D721Med (cell line): Measurements from ENCODE around the gene MAN1A1.

Source experiments
- DNase-seq: peaks from one replicate; pipeline ENCODE4 v3.0.0; 2011; ENCODE audit warnings: low spot score; ENCODE audit not compliant: insufficient read length
- FAIRE-seq: peaks from 2 replicates; lab custom pipeline; 2011; peaks lifted over from hg19 to GRCh38; lab: Jason Lieb, UNC
- CTCF ChIP-seq: IDR thresholded peaks from 2 replicates; pipeline ENCODE4 v1.5.1; 2012; ENCODE audit warnings: mild to moderate bottlenecking, control low read depth; ENCODE audit not compliant: insufficient read depth; ENCODE audit errors: missing control alignments

MAN1A1 gene

GRCh38 chr6:119230160-119230559 lies 119.4 kb downstream of the MAN1A1 start:
- no peak for TF ChIP-seq CTCF
- DNase-seq (no peak), FAIRE-seq (no peak)

DNA sequence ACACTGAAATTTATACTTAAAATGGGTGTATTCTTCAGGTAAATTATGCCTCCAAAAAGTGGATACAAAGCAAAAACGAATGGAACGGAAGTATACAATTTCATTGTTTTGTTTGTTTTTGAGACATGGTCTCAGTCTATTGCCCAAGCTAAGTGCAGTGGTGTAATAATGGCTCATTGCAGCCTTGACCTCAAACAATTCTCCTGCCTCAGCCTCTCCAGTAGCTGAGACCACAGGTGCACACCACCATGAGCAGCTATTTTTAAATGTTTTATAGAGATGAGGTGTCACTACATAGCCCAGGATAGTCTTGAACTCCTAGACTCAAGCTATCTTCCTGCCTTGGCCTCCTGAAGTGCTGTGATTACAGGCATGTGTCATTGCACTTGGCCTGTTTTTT lies 122.2 kb downstream of the MAN1A1 start:
- DNase-seq (no peak), FAIRE-seq (no peak)
- no peak for TF ChIP-seq CTCF

DNA sequence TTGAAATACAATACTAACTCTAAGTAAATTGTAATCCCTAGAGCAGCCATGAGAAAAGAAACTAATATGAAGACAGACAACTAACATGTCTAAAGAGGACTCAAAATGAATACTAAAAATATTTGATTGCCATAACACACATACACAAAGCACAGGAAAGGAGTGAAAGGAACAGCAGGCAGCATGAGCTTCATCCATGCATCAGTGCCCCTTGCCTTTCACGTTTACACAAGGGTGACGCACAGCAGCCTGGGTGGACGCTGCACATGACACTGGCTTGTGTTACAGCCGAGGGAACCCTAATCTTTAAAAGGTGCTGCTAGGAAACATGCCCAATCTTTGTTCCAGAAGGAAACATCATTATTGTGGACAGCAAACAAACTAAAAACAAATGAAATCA lies 123.5 kb downstream of the MAN1A1 start:
- no peak for TF ChIP-seq CTCF
- FAIRE-seq (no peak), DNase-seq (no peak)

GRCh38 chr6:119224095-119224701 lies 125.4 kb downstream of the MAN1A1 start:
- FAIRE-seq (no peak), DNase-seq (no peak)

DNA sequence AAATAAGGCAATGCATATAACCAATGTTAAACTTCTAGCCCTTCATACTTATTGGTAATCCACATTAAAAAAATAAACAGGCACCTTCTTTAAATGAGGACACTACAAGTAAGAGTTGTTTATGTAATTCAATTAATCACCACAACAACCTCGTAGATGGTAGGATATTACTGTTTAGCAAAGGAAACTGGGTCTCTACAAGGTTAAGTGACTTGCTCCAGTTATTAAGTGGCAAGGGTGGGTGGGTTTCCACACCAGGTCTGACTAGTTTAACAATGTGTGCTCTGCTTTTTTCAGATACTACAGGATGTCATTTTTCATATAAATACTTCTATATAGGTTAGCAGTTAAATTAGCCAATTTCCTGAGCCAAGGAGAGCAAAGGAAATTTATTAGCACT lies 129.1 kb downstream of the MAN1A1 start:
- no peak for DNase-seq
- FAIRE-seq = no peak
- no peak for TF ChIP-seq CTCF

More at GRCh38 chr6:119224095-119224701, 125.4 kb downstream of the MAN1A1 start:
- no peak for TF ChIP-seq CTCF

DNA sequence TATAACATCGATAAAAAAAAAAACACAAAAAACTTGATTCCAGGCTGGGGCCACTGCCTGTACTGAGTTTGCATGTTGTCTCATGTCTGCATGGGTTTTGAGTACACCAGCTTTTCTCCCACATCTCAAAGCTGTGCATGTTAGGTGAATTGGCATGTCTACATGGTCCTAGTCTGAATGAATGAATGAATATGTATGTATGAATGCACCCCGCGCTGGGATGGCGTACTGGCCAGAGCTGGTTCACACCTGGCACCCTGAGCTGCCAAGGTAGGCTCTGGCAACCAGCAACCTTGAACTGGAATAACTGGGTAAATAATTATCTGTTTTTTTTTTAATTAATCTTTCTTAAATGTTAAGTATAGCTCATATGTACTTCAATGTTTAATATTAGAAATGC lies 131.0 kb downstream of the MAN1A1 start:
- no peak for TF ChIP-seq CTCF
- DNase-seq = no peak
- FAIRE-seq = no peak

DNA sequence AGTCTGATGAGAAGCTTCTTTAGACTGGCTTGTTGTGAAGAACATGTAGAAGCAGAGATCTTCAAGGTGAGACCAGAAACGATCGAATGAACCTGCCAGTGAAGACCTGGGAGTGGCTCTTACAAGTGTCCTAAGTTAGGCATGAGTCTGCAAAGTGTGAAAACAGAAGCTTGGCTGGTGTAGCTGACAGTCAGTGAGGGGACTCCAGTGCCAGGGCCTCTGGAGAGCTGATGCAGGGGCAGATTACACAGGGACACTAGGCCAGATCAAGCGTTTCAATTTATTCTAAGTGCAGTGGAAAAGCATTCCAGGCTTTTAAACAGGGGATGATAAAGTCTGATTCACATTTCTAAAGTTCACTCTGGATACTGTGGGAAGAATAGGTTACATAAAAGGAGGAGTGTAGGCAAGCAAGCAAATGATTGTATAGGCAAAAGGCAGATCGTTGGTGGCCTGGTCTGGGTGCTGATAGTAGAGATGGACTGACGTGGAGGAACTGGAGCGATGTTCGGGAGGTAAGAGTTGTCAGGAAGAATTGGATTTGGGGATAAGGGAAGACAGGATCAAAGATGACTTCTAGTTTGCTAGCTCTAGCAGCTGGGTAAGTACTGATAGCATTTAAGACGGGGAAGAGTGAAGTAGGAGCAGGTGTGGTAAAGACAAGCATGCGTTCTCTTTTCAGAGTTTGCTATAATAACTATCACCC lies 133.5 kb downstream of the MAN1A1 start:
- DNase-seq = no peak
- no peak for FAIRE-seq

More for the DNA sequence above, 133.5 kb downstream of the MAN1A1 start:
- TF ChIP-seq CTCF = no peak
